ENCODE results near the gene ERN1. TPM values are rescaled to one million over a fixed set of nuclear protein-coding genes. Genes with fewer than 3 reads are reported as not detected.

Gene ERN1
- total and polyA plus RNA-seq, 2 donors (not counting 3 experiments of a cell fraction or from before 2014, with no cell fraction given), result 9.1 to 21.5 TPM

- Histone ChIP-seq H3K4me3 (replicated peaks in 1 of 3; ENCODE audit: insufficient read depth in 1 of 3, low read depth in 1 of 3, low read length in 3 of 3) (no peak overlapping the region), H3K27ac (ENCODE audit: insufficient read depth, low read depth, low read length) (no peak overlapping the region), H3K9me1 (replicated peaks; ENCODE audit: control insufficient read depth, extremely low read depth, insufficient read depth, low read length) (no peaks in the 10 kb centered on the region), H4K20me1 (replicated peaks; ENCODE audit: control insufficient read depth, extremely low read depth, insufficient read depth, low read length) (no peaks in the 10 kb centered on the region), H2AFZ (ENCODE audit: low read depth, low read length) (no peak overlapping the region), H3K79me2 (ENCODE audit: control insufficient read depth, insufficient read depth, low read length) (no peaks in the 10 kb centered on the region), H3K27me3 (ENCODE audit: control insufficient read depth in 2 of 2, insufficient read depth in 2 of 2, low read length in 2 of 2) (no peaks in the 10 kb centered on the region), H3K9ac (replicated peaks; ENCODE audit: extremely low read depth, insufficient read depth, low read length) (no peak overlapping the region), H3K36me3 (ENCODE audit: control insufficient read depth in 2 of 2, extremely low read depth in 1 of 2, insufficient read depth in 2 of 2, low read length in 2 of 2) (peaks cover 0 to 25% of the 10 kb centered on the region in 2 experiments), H3K4me1 (ENCODE audit: control insufficient read depth, extremely low read depth, insufficient read depth, low read length) (peaks cover 7% of the 10 kb centered on the region), H3K9me3 (replicated peaks; ENCODE audit: control insufficient read depth, insufficient read depth, low read length) (no peaks in the 10 kb centered on the region), H3K4me2 (ENCODE audit: insufficient read depth, low read length) (no peak overlapping the region)
- ChIA-PET CTCF (interaction anchor here (1.0 to 2.9 kb wide), 5 partner anchors 8 to 78 kb away, joined by 3 to 21 read pairs (median 3); no protein-coding TSS in a partner anchor), POLR2A (interaction anchor here (0.6 kb wide), 1 partner anchor 90 kb away, joined by 7 read pairs; no protein-coding TSS in a partner anchor)
- intact Hi-C loops (cut with micrococcal nuclease), result no loop called here
- DNase-seq (ENCODE audit: low read depth, low spot score) (no peak), FAIRE-seq (no peak)
- no peak for TF ChIP-seq POLR2A (IDR thresholded peaks at IDR 0.05; ENCODE audit: low read depth, low read length)
- TF ChIP-seq MYC (IDR thresholded peaks at IDR 0.05; ENCODE audit: low read depth, low read length), result no peak
- no TSS peak for BruUV-seq (replicated peaks)
- dilution Hi-C loops (cut with MboI; ENCODE audit: extremely low pct_ligation_motif_present, low sequenced_read_pairs), result no loop called here
Observed at GRCh38 chr17:64055183-64056142, 74.5 kb downstream of the ERN1 start.

- POLR2A ChIA-PET, result no interaction called here
- TF ChIP-seq, protein P1, sequence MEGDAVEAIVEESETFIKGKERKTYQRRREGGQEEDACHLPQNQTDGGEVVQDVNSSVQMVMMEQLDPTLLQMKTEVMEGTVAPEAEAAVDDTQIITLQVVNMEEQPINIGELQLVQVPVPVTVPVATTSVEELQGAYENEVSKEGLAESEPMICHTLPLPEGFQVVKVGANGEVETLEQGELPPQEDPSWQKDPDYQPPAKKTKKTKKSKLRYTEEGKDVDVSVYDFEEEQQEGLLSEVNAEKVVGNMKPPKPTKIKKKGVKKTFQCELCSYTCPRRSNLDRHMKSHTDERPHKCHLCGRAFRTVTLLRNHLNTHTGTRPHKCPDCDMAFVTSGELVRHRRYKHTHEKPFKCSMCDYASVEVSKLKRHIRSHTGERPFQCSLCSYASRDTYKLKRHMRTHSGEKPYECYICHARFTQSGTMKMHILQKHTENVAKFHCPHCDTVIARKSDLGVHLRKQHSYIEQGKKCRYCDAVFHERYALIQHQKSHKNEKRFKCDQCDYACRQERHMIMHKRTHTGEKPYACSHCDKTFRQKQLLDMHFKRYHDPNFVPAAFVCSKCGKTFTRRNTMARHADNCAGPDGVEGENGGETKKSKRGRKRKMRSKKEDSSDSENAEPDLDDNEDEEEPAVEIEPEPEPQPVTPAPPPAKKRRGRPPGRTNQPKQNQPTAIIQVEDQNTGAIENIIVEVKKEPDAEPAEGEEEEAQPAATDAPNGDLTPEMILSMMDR (IDR thresholded peaks at IDR 0.05; ENCODE audit: extremely low read depth in 1 of 2, insufficient read depth in 1 of 2, low read depth in 1 of 2, low read length in 2 of 2), result no peak
- TF ChIP-seq GATA2 (IDR thresholded peaks at IDR 0.05; ENCODE audit: insufficient read depth, insufficient read length, low read depth, low read length), result no peak
- TF ChIP-seq POLR2AphosphoS5 (IDR thresholded peaks at IDR 0.05; ENCODE audit: insufficient read depth, low read depth, low read length), result no peak
- TF ChIP-seq JUN (IDR thresholded peaks at IDR 0.05; ENCODE audit: borderline replicate concordance, insufficient read depth, insufficient read length, low read depth), result no peak
- TF ChIP-seq EZH2 (IDR thresholded peaks at IDR 0.05; ENCODE audit: borderline replicate concordance, low read depth, low read length, severe bottlenecking), result no peak
- no peak for TF ChIP-seq FOS (IDR thresholded peaks at IDR 0.05; ENCODE audit: borderline replicate concordance, insufficient read depth, low read length)
- TF ChIP-seq, protein P2, sequence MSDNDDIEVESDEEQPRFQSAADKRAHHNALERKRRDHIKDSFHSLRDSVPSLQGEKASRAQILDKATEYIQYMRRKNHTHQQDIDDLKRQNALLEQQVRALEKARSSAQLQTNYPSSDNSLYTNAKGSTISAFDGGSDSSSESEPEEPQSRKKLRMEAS (IDR thresholded peaks at IDR 0.05; ENCODE audit: insufficient read depth, insufficient read length), result no peak
Observed at GRCh38 chr17:64054304-64054703, 75.6 kb downstream of the ERN1 start.

More at GRCh38 chr17:64054304-64054703, 75.6 kb downstream of the ERN1 start:
- no peak for FAIRE-seq
- Histone ChIP-seq H3K79me2 (ENCODE audit: control insufficient read depth, insufficient read depth, low read length) (no peaks in the 10 kb centered on the region), H3K36me3 (ENCODE audit: control insufficient read depth in 2 of 2, extremely low read depth in 1 of 2, insufficient read depth in 2 of 2, low read length in 2 of 2) (peaks cover 3 to 28% of the 10 kb centered on the region in 2 experiments), H3K9me1 (replicated peaks; ENCODE audit: control insufficient read depth, extremely low read depth, insufficient read depth, low read length) (no peaks in the 10 kb centered on the region), H3K27me3 (ENCODE audit: control insufficient read depth in 2 of 2, insufficient read depth in 2 of 2, low read length in 2 of 2) (no peaks in the 10 kb centered on the region), H3K9ac (replicated peaks; ENCODE audit: extremely low read depth, insufficient read depth, low read length) (no peak overlapping the region), H4K20me1 (replicated peaks; ENCODE audit: control insufficient read depth, extremely low read depth, insufficient read depth, low read length) (no peaks in the 10 kb centered on the region), H2AFZ (ENCODE audit: low read depth, low read length) (no peak overlapping the region), H3K4me3 (replicated peaks in 1 of 3; ENCODE audit: insufficient read depth in 1 of 3, low read depth in 1 of 3, low read length in 3 of 3) (no peak overlapping the region), H3K4me2 (ENCODE audit: insufficient read depth, low read length) (no peak overlapping the region), H3K9me3 (replicated peaks; ENCODE audit: control insufficient read depth, insufficient read depth, low read length) (no peaks in the 10 kb centered on the region), H3K4me1 (ENCODE audit: control insufficient read depth, extremely low read depth, insufficient read depth, low read length) (no peaks in the 10 kb centered on the region), H3K27ac (ENCODE audit: insufficient read depth, low read depth, low read length) (no peak overlapping the region)
- CTCF ChIA-PET, result interaction anchor here (2.5 kb wide), 1 partner anchor 25 kb away, joined by 11 read pairs; no protein-coding TSS in a partner anchor
- DNase-seq (ENCODE audit: low read depth, low spot score), result no peak
- no TSS peak for BruUV-seq (replicated peaks)
- intact Hi-C loops (cut with micrococcal nuclease) (no loop called here), dilution Hi-C loops (cut with MboI; ENCODE audit: extremely low pct_ligation_motif_present, low sequenced_read_pairs) (no loop called here)
